Measurements from ENCODE around the gene PITX1.

DNA sequence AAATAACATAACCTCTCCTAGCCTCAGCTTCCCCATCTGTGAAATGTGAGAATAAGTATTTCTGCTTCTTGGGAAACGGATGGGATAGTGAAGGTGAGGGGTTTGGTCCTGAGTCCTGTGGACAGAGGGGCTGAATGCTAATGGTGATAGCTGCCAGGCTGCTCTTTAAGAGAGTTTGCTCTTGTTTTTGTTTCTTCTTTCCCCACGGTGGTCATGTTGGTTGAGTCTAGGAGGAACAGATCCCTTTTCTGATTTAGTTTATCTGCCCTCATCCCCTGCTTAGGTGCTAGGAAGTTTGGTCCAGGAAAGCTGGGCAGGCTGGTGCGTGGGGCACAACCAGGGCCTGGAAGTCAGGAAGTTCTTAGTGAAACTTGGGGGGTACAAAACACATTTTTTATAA lies 7.7 kb upstream of the PITX1 start:
- TF ChIP-seq, protein P1, sequence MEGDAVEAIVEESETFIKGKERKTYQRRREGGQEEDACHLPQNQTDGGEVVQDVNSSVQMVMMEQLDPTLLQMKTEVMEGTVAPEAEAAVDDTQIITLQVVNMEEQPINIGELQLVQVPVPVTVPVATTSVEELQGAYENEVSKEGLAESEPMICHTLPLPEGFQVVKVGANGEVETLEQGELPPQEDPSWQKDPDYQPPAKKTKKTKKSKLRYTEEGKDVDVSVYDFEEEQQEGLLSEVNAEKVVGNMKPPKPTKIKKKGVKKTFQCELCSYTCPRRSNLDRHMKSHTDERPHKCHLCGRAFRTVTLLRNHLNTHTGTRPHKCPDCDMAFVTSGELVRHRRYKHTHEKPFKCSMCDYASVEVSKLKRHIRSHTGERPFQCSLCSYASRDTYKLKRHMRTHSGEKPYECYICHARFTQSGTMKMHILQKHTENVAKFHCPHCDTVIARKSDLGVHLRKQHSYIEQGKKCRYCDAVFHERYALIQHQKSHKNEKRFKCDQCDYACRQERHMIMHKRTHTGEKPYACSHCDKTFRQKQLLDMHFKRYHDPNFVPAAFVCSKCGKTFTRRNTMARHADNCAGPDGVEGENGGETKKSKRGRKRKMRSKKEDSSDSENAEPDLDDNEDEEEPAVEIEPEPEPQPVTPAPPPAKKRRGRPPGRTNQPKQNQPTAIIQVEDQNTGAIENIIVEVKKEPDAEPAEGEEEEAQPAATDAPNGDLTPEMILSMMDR (conservative IDR thresholded peaks at IDR 0.05 in 1 of 2, IDR thresholded peaks at IDR 0.05 in 1 of 2; ENCODE audit: low read depth in 1 of 2, low read length in 2 of 2), result no peak
- TF ChIP-seq EZH2 (IDR thresholded peaks at IDR 0.05; ENCODE audit: low read length, missing control alignments), result no peak

Measured in fibroblast of lung (primary cell).